Stimulated activated CD4-positive, alpha-beta T cell treated with anti-CD3 and anti-CD28 coated beads, Interleukin-4, amount 100 ng/mL, for 1 hour (primary cell): ENCODE measurements around the gene SDS.
A peak's percentile ranks its signal among the peaks of the same experiment; 100 is the strongest.

Experiments used
- DNase-seq: peaks from one replicate; pipeline ENCODE4 v3.0.0-alpha.2; 2020

SDS gene

GRCh38 chr12:113424915-113425823, 21.5 kb upstream of the SDS start:
- peak; percentile 55 for DNase-seq

GRCh38 chr12:113424456-113424855, 20.8 kb upstream of the SDS start:
- DNase-seq, result no peak

GRCh38 chr12:113422886-113423669, 19.4 kb upstream of the SDS start:
- no peak for DNase-seq

GRCh38 chr12:113422030-113422885, 18.6 kb upstream of the SDS start, which contains the start of gene SDSL:
SDSL (plus strand) TSS chr12:113422380; CDS start chr12:113427983, 5,603 bp downstream.
- DNase-seq, result no peak

- no peak for DNase-seq
Measured at GRCh38 chr12:113420996-113421595, 17.4 kb upstream of the SDS start.

GRCh38 chr12:113418213-113418879, 14.7 kb upstream of the SDS start:
- DNase-seq, result no peak

GRCh38 chr12:113416091-113416754, 12.5 kb upstream of the SDS start:
- DNase-seq, result no peak

GRCh38 chr12:113414519-113415038, 10.9 kb upstream of the SDS start:
- DNase-seq, result no peak

GRCh38 chr12:113413488-113413939, 9.8 kb upstream of the SDS start:
- no peak for DNase-seq

GRCh38 chr12:113409462-113410124, 5.9 kb upstream of the SDS start:
- no peak for DNase-seq

- DNase-seq, result no peak
Measured at GRCh38 chr12:113408756-113409298, 5.1 kb upstream of the SDS start.

- DNase-seq, result no peak
Measured at GRCh38 chr12:113407931-113408600, 4.4 kb upstream of the SDS start.

- DNase-seq, result no peak
Measured at GRCh38 chr12:113405694-113406093, 2.0 kb upstream of the SDS start.

GRCh38 chr12:113402586-113403260, 964 bp downstream of the SDS start:
- no peak for DNase-seq

GRCh38 chr12:113401066-113402000, 2.4 kb downstream of the SDS start:
- no peak for DNase-seq

- DNase-seq, result no peak
Measured at GRCh38 chr12:113400362-113400761, 3.3 kb downstream of the SDS start.

GRCh38 chr12:113399490-113399889, 4.2 kb downstream of the SDS start:
- no peak for DNase-seq
